HepG2 (cell line): ENCODE measurements around the gene TRMT1L. TPM values are rescaled to one million over a fixed set of nuclear protein-coding genes. Genes with fewer than 3 reads are reported as not detected.

Experiments used
- ATAC-seq: fragments of 200-7000 bp; cut with Tn5 transposase; 3 replicates; pipeline ENCODE4 v1.9.1; 2020; ENCODE audit warnings: mild to moderate bottlenecking, moderate library complexity
- BruUV-seq: library from RNA; stranded (reverse); fragments of 400-500 nt; replicated peaks from 2 replicates; lab custom pipeline; 2021; lab: Mats Ljungman, UMichigan
- CTCF ChIA-PET: fragments of 300-600 bp; formaldehyde crosslinking; extraction: SDS; loops from one replicate; lab custom pipeline; 2021; ENCODE audit warnings: low total read pairs, inconsistent platforms, low intra/inter-chr PET ratio; lab: Yijun Ruan, JAX
- POLR2A ChIA-PET: fragments of 350-600 bp; sonication (Branson Sonifier 250); formaldehyde crosslinking; loops from one replicate; lab custom pipeline; 2020; ENCODE audit warnings: antibody characterized with exemption, inconsistent platforms; lab: Yijun Ruan, JAX
- DNase-seq: peaks from one replicate; pipeline ENCODE4 v3.0.0-alpha.2; 2015; ENCODE audit warnings: low spot score
- FAIRE-seq: peaks from 3 replicates; lab custom pipeline; 2011; peaks lifted over from hg19 to GRCh38; lab: Jason Lieb, UNC
- H2AFZ ChIP-seq: one replicate; pipeline ENCODE4 v1.6.1; 2011; ENCODE audit warnings: low read length, inconsistent platforms
- H3K27ac ChIP-seq: fragments of 300-600 bp; 3 replicates; pipeline ENCODE4 v1.8.0; 2011; ENCODE audit warnings: mixed run types, mild to moderate bottlenecking, mixed read lengths, low read length, inconsistent platforms; ENCODE audit not compliant: insufficient read depth; ENCODE audit errors: extremely low read length
- H3K27me3 ChIP-seq, 2 experiments: fragments of 200-600 bp in 1 of 2; 2 replicates in 1 of 2; 3 replicates in 1 of 2; pipeline versions ENCODE4 v1.6.0 to v1.8.0; 2011; ENCODE audit warnings: low read length in 2 of 2, mild to moderate bottlenecking in 2 of 2, moderate library complexity in 2 of 2, inconsistent platforms in 1 of 2; ENCODE audit not compliant: insufficient read depth in 2 of 2, control insufficient read depth in 1 of 2
- H3K36me3 ChIP-seq, 2 experiments: fragments of 200-600 bp in 1 of 2; replicated peaks in 1 of 2; 2 replicates in 1 of 2; 3 replicates in 1 of 2; pipeline versions ENCODE4 v1.5.1 to v1.8.0; 2011; ENCODE audit warnings: low read length in 2 of 2, inconsistent platforms in 1 of 2; ENCODE audit not compliant: insufficient read depth in 2 of 2, control insufficient read depth in 1 of 2
- H3K4me1 ChIP-seq: 2 replicates; pipeline ENCODE4 v1.5.1; 2012; ENCODE audit warnings: low read length, inconsistent platforms; ENCODE audit not compliant: insufficient read depth
- H3K4me2 ChIP-seq: 2 replicates; pipeline ENCODE4 v1.6.0; 2011; ENCODE audit warnings: low read depth, low read length, inconsistent platforms
- H3K4me3 ChIP-seq, 3 experiments: fragments of 200-600 bp in 1 of 3; sonication (generic), shearing (Covaris generic) in 1 of 3; replicated peaks in 1 of 3; 2 replicates each; pipeline ENCODE4 v1.5.1; 2011 to 2016; ENCODE audit warnings: low read length in 3 of 3, inconsistent platforms in 2 of 3, low read depth in 2 of 3, mild to moderate bottlenecking in 2 of 3, control low read depth in 1 of 3, mixed read lengths in 1 of 3; ENCODE audit not compliant: insufficient read depth in 1 of 3
- H3K79me2 ChIP-seq: one replicate; pipeline ENCODE4 v1.6.1; 2011; ENCODE audit warnings: low read length, inconsistent platforms; ENCODE audit not compliant: insufficient read depth
- H3K9ac ChIP-seq: 2 replicates; pipeline ENCODE4 v1.6.0; 2011; ENCODE audit warnings: mild to moderate bottlenecking, low read depth, low read length, inconsistent platforms; ENCODE audit not compliant: insufficient read depth
- H3K9me3 ChIP-seq: 2 replicates; pipeline ENCODE4 v1.5.1; 2012; ENCODE audit warnings: mild to moderate bottlenecking, low read length
- H4K20me1 ChIP-seq: 2 replicates; pipeline ENCODE4 v1.6.0; 2011; ENCODE audit warnings: inconsistent platforms, mild to moderate bottlenecking, low read length, moderate library complexity; ENCODE audit not compliant: insufficient read depth
- GTF2F1 ChIP-seq: fragments of 150-350 bp; IDR thresholded peaks from 2 replicates; pipeline ENCODE4 v1.6.1; 2014; ENCODE audit warnings: low read length
- HNRNPL ChIP-seq: fragments of 200-400 bp; formaldehyde crosslinking; IDR thresholded peaks from 2 replicates; pipeline ENCODE4 v1.6.1; 2017; ENCODE audit warnings: mild to moderate bottlenecking, low read depth, low read length
- LCORL ChIP-seq, 2 experiments: fragments of 450-650 bp in 1 of 2; sonication (generic) in 1 of 2; formaldehyde crosslinking in 1 of 2; IDR thresholded peaks; 2 replicates each; pipeline versions ENCODE4 v1.5.0 to v1.6.1; 2017 to 2020; ENCODE audit warnings: antibody characterized with exemption in 1 of 2, missing genetic modification reagents in 1 of 2
- MAFK ChIP-seq, 2 experiments: IDR thresholded peaks in 1 of 2; conservative IDR thresholded peaks in 1 of 2; 2 replicates each; pipeline ENCODE4 v1.6.1; 2011; ENCODE audit warnings: improper control_type of control experiment in 2 of 2, low read length in 2 of 2
- TBL1XR1 ChIP-seq: fragments of 150-350 bp; IDR thresholded peaks from 2 replicates; pipeline ENCODE4 v1.6.1; 2014; ENCODE audit warnings: borderline replicate concordance, low read length; ENCODE audit not compliant: partially characterized antibody
- ZFY ChIP-seq: sonication (generic); formaldehyde crosslinking; IDR thresholded peaks from 2 replicates; pipeline ENCODE4 v1.4.0; 2020; ENCODE audit warnings: missing genetic modification reagents
- ZNF772 ChIP-seq: sonication (generic); formaldehyde crosslinking; IDR thresholded peaks from 2 replicates; pipeline ENCODE4 v1.5.0; 2020; ENCODE audit warnings: mild to moderate bottlenecking, missing genetic modification reagents
- WGBS: methylation state at CpG from one replicate; pipeline ENCODE4 v1.1.6; 2017; ENCODE audit warnings: low lambda C conversion rate; 5-methylcytosine and 5-hydroxymethylcytosine counted together
- in situ Hi-C: cut with HindIII; loops from 2 replicates; pipeline ENCODE4 v1.10.0; 2017; ENCODE audit warnings: low pct_unique_long_range_greater_than_20kb; ENCODE audit not compliant: extremely low pct_ligation_motif_present
- intact Hi-C: fragments of 100-400 bp; cut with micrococcal nuclease; formaldehyde crosslinking; loops from one replicate; pipeline ENCODE4 v1.10.0; 2022; ENCODE audit not compliant: unreplicated experiment
- polyA plus RNA-seq, 8 experiments: library from polyadenylated mRNA; depleted of rRNA in 3 of 8; stranded (reverse) in 7 of 8; unstranded in 1 of 8; fragments of >200 nt; fragmentation: Illumina TruSeq in 4 of 8; extraction: Trizol in 4 of 8; gene quantifications; 2 replicates each; pipeline versions ENCODE4 v1.2.1 to v1.2.3, GENCODE V29; 2011 to 2016; ENCODE audit warnings: low read depth in 4 of 8, missing spikeins in 1 of 8, mixed read lengths in 1 of 8; ENCODE audit not compliant: insufficient read depth in 1 of 8
- total RNA-seq, 5 experiments: library from RNA; depleted of rRNA; stranded (reverse); fragments of >200 nt; fragmentation: Illumina TruSeq; extraction: Trizol; gene quantifications; 2 replicates each; pipeline ENCODE4 v1.2.3, GENCODE V29; 2016; ENCODE audit warnings: low read depth in 1 of 5
- TF ChIP-seq, protein P1 (sequence below): sonication (generic); formaldehyde crosslinking; IDR thresholded peaks from 2 replicates; pipeline ENCODE4 v1.5.0; 2020; ENCODE audit warnings: mild to moderate bottlenecking, missing genetic modification reagents

TRMT1L gene
- total and polyA plus RNA-seq, 2 of the 13 experiments (the other 11 are each of a cell fraction or from before 2014, with no cell fraction given): 17.9 to 19.2 TPM

GRCh38 chr1:185158800-185159199 lies 2.0 kb upstream of the TRMT1L start:
- no TSS peak for BruUV-seq
- Histone ChIP-seq H3K4me1 (peaks cover 26% of the 10 kb centered on the region), H3K27me3 (no peaks in the 10 kb centered on the region; a peak in 1 of 5 replicates), H3K27ac (no peak overlapping the region), H3K36me3 (0 out of 5 replicates have a peak, but pooled peaks cover 0 to 2% of the 10 kb centered on the region in 2 experiments), H3K9me3 (no peaks in the 10 kb centered on the region), H4K20me1 (no peaks in the 10 kb centered on the region), H2AFZ (no peak overlapping the region), H3K4me3 (no peak overlapping the region), H3K4me2 (no peak overlapping the region), H3K9ac (no peak overlapping the region), H3K79me2 (peaks cover 20% of the 10 kb centered on the region)
- DNase-seq (no peak), FAIRE-seq (no peak), ATAC-seq (no peak)
- in situ Hi-C loops (no loop called here), intact Hi-C loops (loop anchor here (5.0 kb wide), 1 partner anchor 159 kb away; the partner anchor contains the start of gene IVNS1ABP)
- ChIA-PET CTCF (no interaction called here), POLR2A (interaction anchor here (2.1 kb wide), 1 partner anchor 158 kb away, joined by 7 read pairs; the partner anchor contains the start of gene IVNS1ABP)
- WGBS: 89% methylated on average over 2 of the region's 2 CpGs
- no peak for TF ChIP-seq ZNF772 (CRISPR knock-in tag)
- no peak for TF ChIP-seq GTF2F1
- peak; percentile 90 for TF ChIP-seq LCORL (IDR thresholded peaks at IDR 0.05)
- no peak for TF ChIP-seq LCORL (CRISPR knock-in tag; IDR thresholded peaks at IDR 0.05)
- no peak for TF ChIP-seq MAFK (conservative IDR thresholded peaks at IDR 0.05 in 1 of 2, IDR thresholded peaks at IDR 0.05 in 1 of 2; ENCODE audit: low read length in 2 of 2)
- TF ChIP-seq, protein P1, sequence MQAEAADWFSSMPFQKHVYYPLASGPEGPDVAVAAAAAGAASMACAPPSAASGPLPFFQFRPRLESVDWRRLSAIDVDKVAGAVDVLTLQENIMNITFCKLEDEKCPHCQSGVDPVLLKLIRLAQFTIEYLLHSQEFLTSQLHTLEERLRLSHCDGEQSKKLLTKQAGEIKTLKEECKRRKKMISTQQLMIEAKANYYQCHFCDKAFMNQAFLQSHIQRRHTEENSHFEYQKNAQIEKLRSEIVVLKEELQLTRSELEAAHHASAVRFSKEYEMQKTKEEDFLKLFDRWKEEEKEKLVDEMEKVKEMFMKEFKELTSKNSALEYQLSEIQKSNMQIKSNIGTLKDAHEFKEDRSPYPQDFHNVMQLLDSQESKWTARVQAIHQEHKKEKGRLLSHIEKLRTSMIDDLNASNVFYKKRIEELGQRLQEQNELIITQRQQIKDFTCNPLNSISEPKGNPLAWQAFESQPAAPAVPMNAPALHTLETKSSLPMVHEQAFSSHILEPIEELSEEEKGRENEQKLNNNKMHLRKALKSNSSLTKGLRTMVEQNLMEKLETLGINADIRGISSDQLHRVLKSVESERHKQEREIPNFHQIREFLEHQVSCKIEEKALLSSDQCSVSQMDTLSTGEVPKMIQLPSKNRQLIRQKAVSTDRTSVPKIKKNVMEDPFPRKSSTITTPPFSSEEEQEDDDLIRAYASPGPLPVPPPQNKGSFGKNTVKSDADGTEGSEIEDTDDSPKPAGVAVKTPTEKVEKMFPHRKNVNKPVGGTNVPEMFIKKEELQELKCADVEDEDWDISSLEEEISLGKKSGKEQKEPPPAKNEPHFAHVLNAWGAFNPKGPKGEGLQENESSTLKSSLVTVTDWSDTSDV: no peak
- TF ChIP-seq HNRNPL: no peak
- no peak for TF ChIP-seq TBL1XR1
- TF ChIP-seq ZFY (CRISPR knock-in tag): no peak
